HepG2 (cell line): ENCODE data around the gene HOXD4. TPM values are rescaled to one million over a fixed set of nuclear protein-coding genes. Genes with fewer than 3 reads are reported as not detected.
A peak's percentile ranks its signal among the peaks of the same experiment; 100 is the strongest.

Experiments used
- ATF1 ChIP-seq: IDR thresholded peaks from 2 replicates; pipeline ENCODE4 v1.6.1; 2016; ENCODE audit warnings: mild to moderate bottlenecking, control low read depth
- CC2D1A ChIP-seq: sonication (generic); formaldehyde crosslinking; IDR thresholded peaks from 2 replicates; pipeline ENCODE4 v1.8.1; 2023; ENCODE audit warnings: mild to moderate bottlenecking, missing genetic modification reagents
- CEBPZ ChIP-seq: IDR thresholded peaks from 2 replicates; pipeline ENCODE4 v1.6.1; 2012; ENCODE audit warnings: low read length, improper control_type of control experiment
- E2F5 ChIP-seq: sonication (generic); formaldehyde crosslinking; conservative IDR thresholded peaks from 2 replicates; pipeline ENCODE4 v1.4.0; 2020; ENCODE audit warnings: missing genetic modification reagents
- ELK4 ChIP-seq: sonication (generic); formaldehyde crosslinking; IDR thresholded peaks from 2 replicates; pipeline ENCODE4 v1.9.0; 2021; ENCODE audit warnings: missing genetic modification reagents, borderline replicate concordance
- GATA4 ChIP-seq: sonication (generic); IDR thresholded peaks from 2 replicates; pipeline ENCODE4 v1.6.1; 2016; ENCODE audit warnings: antibody characterized with exemption, low read depth, borderline replicate concordance
- GPN1 ChIP-seq: sonication (generic); formaldehyde crosslinking; IDR thresholded peaks from 2 replicates; pipeline ENCODE4 v1.5.1; 2020; ENCODE audit warnings: missing genetic modification reagents, borderline replicate concordance
- KLF12 ChIP-seq: sonication (generic); formaldehyde crosslinking; IDR thresholded peaks from 2 replicates; pipeline ENCODE4 v1.4.0; 2020; ENCODE audit warnings: missing genetic modification reagents, borderline replicate concordance
- LCORL ChIP-seq, 2 experiments: fragments of 450-650 bp in 1 of 2; sonication (generic) in 1 of 2; formaldehyde crosslinking in 1 of 2; IDR thresholded peaks; 2 replicates each; pipeline versions ENCODE4 v1.5.0 to v1.6.1; 2017 to 2020; ENCODE audit warnings: antibody characterized with exemption in 1 of 2, missing genetic modification reagents in 1 of 2
- SNAI1 ChIP-seq: sonication (generic); formaldehyde crosslinking; IDR thresholded peaks from 2 replicates; pipeline ENCODE4 v1.5.0; 2020; ENCODE audit warnings: mild to moderate bottlenecking, missing genetic modification reagents, borderline replicate concordance
- ZFP36L2 ChIP-seq: sonication (generic); formaldehyde crosslinking; IDR thresholded peaks from 2 replicates; pipeline ENCODE4 v1.4.0; 2020; ENCODE audit warnings: missing genetic modification reagents
- ZFY ChIP-seq: sonication (generic); formaldehyde crosslinking; IDR thresholded peaks from 2 replicates; pipeline ENCODE4 v1.4.0; 2020; ENCODE audit warnings: missing genetic modification reagents
- ZNF460 ChIP-seq: sonication (generic); formaldehyde crosslinking; IDR thresholded peaks from 2 replicates; pipeline ENCODE4 v1.5.1; 2020; ENCODE audit warnings: missing genetic modification reagents, mild to moderate bottlenecking, borderline replicate concordance
- ZNF782 ChIP-seq: sonication (generic); formaldehyde crosslinking; IDR thresholded peaks from 2 replicates; pipeline ENCODE4 v1.4.0; 2020; ENCODE audit warnings: missing genetic modification reagents, mild to moderate bottlenecking, borderline replicate concordance
- ZSCAN22 ChIP-seq: sonication (generic); formaldehyde crosslinking; IDR thresholded peaks from 2 replicates; pipeline ENCODE4 v1.4.0; 2020; ENCODE audit warnings: mild to moderate bottlenecking, missing genetic modification reagents
- polyA plus RNA-seq, 8 experiments: library from polyadenylated mRNA; depleted of rRNA in 3 of 8; stranded (reverse) in 7 of 8; unstranded in 1 of 8; fragments of >200 nt; fragmentation: Illumina TruSeq in 4 of 8; extraction: Trizol in 4 of 8; gene quantifications; 2 replicates each; pipeline versions ENCODE4 v1.2.1 to v1.2.3, GENCODE V29; 2011 to 2016; ENCODE audit warnings: low read depth in 4 of 8, missing spikeins in 1 of 8, mixed read lengths in 1 of 8; ENCODE audit not compliant: insufficient read depth in 1 of 8
- total RNA-seq, 5 experiments: library from RNA; depleted of rRNA; stranded (reverse); fragments of >200 nt; fragmentation: Illumina TruSeq; extraction: Trizol; gene quantifications; 2 replicates each; pipeline ENCODE4 v1.2.3, GENCODE V29; 2016; ENCODE audit warnings: low read depth in 1 of 5
- TF ChIP-seq, protein P1 (sequence below): sonication (generic); formaldehyde crosslinking; IDR thresholded peaks from 2 replicates; pipeline ENCODE4 v1.4.0; 2020; ENCODE audit warnings: missing genetic modification reagents
- TF ChIP-seq, protein P2 (sequence below): sonication (generic); formaldehyde crosslinking; IDR thresholded peaks from 2 replicates; pipeline ENCODE4 v1.9.0; 2021; ENCODE audit warnings: missing genetic modification reagents, mild to moderate bottlenecking, borderline replicate concordance
- TF ChIP-seq, protein P3 (sequence below): sonication (generic); formaldehyde crosslinking; IDR thresholded peaks from 2 replicates; pipeline ENCODE4 v1.4.0; 2020; ENCODE audit warnings: mild to moderate bottlenecking, missing genetic modification reagents

Gene HOXD4
- total and polyA plus RNA-seq, 2 of the 13 experiments (the other 11 are each of a cell fraction or from before 2014, with no cell fraction given): not detected

GRCh38 chr2:176187200-176187898 is 36.0 kb downstream of the HOXD4 start (continued):
- no peak for TF ChIP-seq ZNF460 (CRISPR knock-in tag)
- 0 out of 2 replicates have a peak, but pooled peaks have one; percentile 42 for TF ChIP-seq SNAI1
- TF ChIP-seq ZFY (CRISPR knock-in tag): no peak; the same call in 1 of the 2 replicates
- no peak for TF ChIP-seq CEBPZ
- TF ChIP-seq, protein P1, sequence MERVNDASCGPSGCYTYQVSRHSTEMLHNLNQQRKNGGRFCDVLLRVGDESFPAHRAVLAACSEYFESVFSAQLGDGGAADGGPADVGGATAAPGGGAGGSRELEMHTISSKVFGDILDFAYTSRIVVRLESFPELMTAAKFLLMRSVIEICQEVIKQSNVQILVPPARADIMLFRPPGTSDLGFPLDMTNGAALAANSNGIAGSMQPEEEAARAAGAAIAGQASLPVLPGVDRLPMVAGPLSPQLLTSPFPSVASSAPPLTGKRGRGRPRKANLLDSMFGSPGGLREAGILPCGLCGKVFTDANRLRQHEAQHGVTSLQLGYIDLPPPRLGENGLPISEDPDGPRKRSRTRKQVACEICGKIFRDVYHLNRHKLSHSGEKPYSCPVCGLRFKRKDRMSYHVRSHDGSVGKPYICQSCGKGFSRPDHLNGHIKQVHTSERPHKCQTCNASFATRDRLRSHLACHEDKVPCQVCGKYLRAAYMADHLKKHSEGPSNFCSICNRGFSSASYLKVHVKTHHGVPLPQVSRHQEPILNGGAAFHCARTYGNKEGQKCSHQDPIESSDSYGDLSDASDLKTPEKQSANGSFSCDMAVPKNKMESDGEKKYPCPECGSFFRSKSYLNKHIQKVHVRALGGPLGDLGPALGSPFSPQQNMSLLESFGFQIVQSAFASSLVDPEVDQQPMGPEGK (CRISPR knock-in tag): peak; percentile 3
- no peak for TF ChIP-seq ZNF782
- TF ChIP-seq ATF1: peak; percentile 49; the same call in 1 of the 2 replicates
- TF ChIP-seq E2F5 (CRISPR knock-in tag): no peak
- TF ChIP-seq LCORL (IDR thresholded peaks at IDR 0.05): 0 out of 2 replicates have a peak, but pooled peaks have one; percentile 2
- TF ChIP-seq LCORL (CRISPR knock-in tag; IDR thresholded peaks at IDR 0.05): 0 out of 2 replicates have a peak, but pooled peaks have one; percentile 5
- no peak for TF ChIP-seq KLF12 (CRISPR knock-in tag)
- no peak for TF ChIP-seq ZSCAN22 (CRISPR knock-in tag)
- TF ChIP-seq, protein P2, sequence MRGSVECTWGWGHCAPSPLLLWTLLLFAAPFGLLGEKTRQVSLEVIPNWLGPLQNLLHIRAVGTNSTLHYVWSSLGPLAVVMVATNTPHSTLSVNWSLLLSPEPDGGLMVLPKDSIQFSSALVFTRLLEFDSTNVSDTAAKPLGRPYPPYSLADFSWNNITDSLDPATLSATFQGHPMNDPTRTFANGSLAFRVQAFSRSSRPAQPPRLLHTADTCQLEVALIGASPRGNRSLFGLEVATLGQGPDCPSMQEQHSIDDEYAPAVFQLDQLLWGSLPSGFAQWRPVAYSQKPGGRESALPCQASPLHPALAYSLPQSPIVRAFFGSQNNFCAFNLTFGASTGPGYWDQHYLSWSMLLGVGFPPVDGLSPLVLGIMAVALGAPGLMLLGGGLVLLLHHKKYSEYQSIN (CRISPR knock-in tag): no peak
- peak; percentile 77; the same call in 1 of the 2 replicates for TF ChIP-seq GATA4
- no peak for TF ChIP-seq GPN1 (CRISPR knock-in tag)
- no peak for TF ChIP-seq ELK4
- TF ChIP-seq, protein P3, sequence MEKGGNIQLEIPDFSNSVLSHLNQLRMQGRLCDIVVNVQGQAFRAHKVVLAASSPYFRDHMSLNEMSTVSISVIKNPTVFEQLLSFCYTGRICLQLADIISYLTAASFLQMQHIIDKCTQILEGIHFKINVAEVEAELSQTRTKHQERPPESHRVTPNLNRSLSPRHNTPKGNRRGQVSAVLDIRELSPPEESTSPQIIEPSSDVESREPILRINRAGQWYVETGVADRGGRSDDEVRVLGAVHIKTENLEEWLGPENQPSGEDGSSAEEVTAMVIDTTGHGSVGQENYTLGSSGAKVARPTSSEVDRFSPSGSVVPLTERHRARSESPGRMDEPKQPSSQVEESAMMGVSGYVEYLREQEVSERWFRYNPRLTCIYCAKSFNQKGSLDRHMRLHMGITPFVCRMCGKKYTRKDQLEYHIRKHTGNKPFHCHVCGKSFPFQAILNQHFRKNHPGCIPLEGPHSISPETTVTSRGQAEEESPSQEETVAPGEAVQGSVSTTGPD (CRISPR knock-in tag): no peak
- TF ChIP-seq ZFP36L2 (CRISPR knock-in tag): no peak
- 0 out of 2 replicates have a peak, but pooled peaks have one; percentile 57 for TF ChIP-seq CC2D1A (CRISPR knock-in tag)
